Esophagus muscularis mucosa (tissue), 4 donors: ENCODE data around the gene LYL1. TPM values are rescaled to one million over a fixed set of nuclear protein-coding genes. Genes with fewer than 3 reads are reported as not detected.

ENCODE experiments used
- DNase-seq: peaks from one replicate; pipeline ENCODE4 v3.0.0-alpha.2; 2017; ENCODE audit errors: extremely low spot score
- H3K27ac ChIP-seq, 4 donors: fragments of 200-600 bp; sonication (generic); replicated peaks in 1 of 4; 1 replicate in 3 of 4; 2 replicates in 1 of 4; pipeline ENCODE4 v1.5.1; 2016 to 2019; ENCODE audit warnings: mild to moderate bottlenecking in 1 of 4
- H3K27me3 ChIP-seq, 4 donors: fragments of 200-600 bp; sonication (generic); one replicate each; pipeline versions ENCODE4 v1.5.1 to v1.6.0; 2016 to 2019
- H3K36me3 ChIP-seq, 4 donors: fragments of 200-600 bp; sonication (generic); one replicate each; pipeline ENCODE4 v1.5.1; 2016 to 2019
- H3K4me1 ChIP-seq, 4 donors: fragments of 200-600 bp; sonication (generic); one replicate each; pipeline ENCODE4 v1.5.1; 2016 to 2019
- H3K4me3 ChIP-seq, 4 donors: fragments of 200-600 bp; sonication (generic); 1 replicate in 2 of 4; 2 replicates in 2 of 4; pipeline ENCODE4 v1.5.1; 2016 to 2019; ENCODE audit warnings: mild to moderate bottlenecking in 4 of 4, moderate library complexity in 1 of 4
- H3K9me3 ChIP-seq, 4 donors: fragments of 200-600 bp; sonication (generic); 1 replicate in 3 of 4; 2 replicates in 1 of 4; pipeline ENCODE4 v1.5.1; 2016 to 2019
- CTCF ChIP-seq, 3 experiments: fragments of 200-600 bp in 2 of 3; fragments of 450-650 bp in 1 of 3; sonication (generic) in 2 of 3; IDR thresholded peaks; one replicate each; pipeline ENCODE4 v1.5.1; 2017 to 2019; ENCODE audit warnings: antibody characterized with exemption in 3 of 3, mild to moderate bottlenecking in 2 of 3, moderate library complexity in 1 of 3
- EP300 ChIP-seq: sonication (generic); formaldehyde crosslinking; IDR thresholded peaks from one replicate; pipeline ENCODE4 v1.6.1; 2017; ENCODE audit warnings: antibody characterized with exemption
- POLR2A ChIP-seq: fragments of 450-650 bp; IDR thresholded peaks from one replicate; pipeline ENCODE4 v1.6.1; 2017; ENCODE audit warnings: antibody characterized with exemption, moderate library complexity, mild to moderate bottlenecking, low read depth
- POLR2AphosphoS5 ChIP-seq, 2 donors: sonication (generic); formaldehyde crosslinking; IDR thresholded peaks; one replicate each; pipeline ENCODE4 v1.6.1; 2017; ENCODE audit warnings: antibody characterized with exemption in 2 of 2
- WGBS: methylation state at CpG from one replicate; pipeline ENCODE4 v1.1.5; 2018; 5-methylcytosine and 5-hydroxymethylcytosine counted together
- intact Hi-C: fragments of 100-400 bp; cut with DNase I; formaldehyde crosslinking; loops from one replicate; pipeline ENCODE4 v1.15.1; 2023
- total RNA-seq, 4 donors: library from RNA; depleted of rRNA; stranded (reverse); fragments of >200 nt; gene quantifications; one replicate each; pipeline versions ENCODE4 v1.1.0 to v1.2.1, GENCODE V29; 2016

LYL1 gene
- total RNA-seq, 4 donors from 2014 or later: 11.9 to 20.2 (median 17.0) TPM

GRCh38 chr19:13092606-13093235 lies 9.9 kb downstream of the LYL1 start:
- peaks cover 5 to 34% (median 32%) of the 10 kb centered on the region in 4 donors for H3K36me3 ChIP-seq
- DNase-seq: no peak
- peaks cover 59 to 89% (median 86%) of the 10 kb centered on the region in 4 donors for H3K4me1 ChIP-seq
- WGBS: 50% methylated on average over 11 of the region's 14 CpGs
- intact Hi-C loops: loop anchor here (1.0 kb wide), 1 partner anchor 114 kb away; no protein-coding TSS in a partner anchor
- peak overlapping the region; percentile 79 to 90 (median 86) for H3K27ac ChIP-seq
- H3K4me3 ChIP-seq: no peak overlapping the region
- H3K27me3 ChIP-seq: peaks cover 0 to 4% (median 0%) of the 10 kb centered on the region in 4 donors
- no peaks in the 10 kb centered on the region for H3K9me3 ChIP-seq
- TF ChIP-seq POLR2A: no peak
- no peak for TF ChIP-seq POLR2AphosphoS5 (IDR thresholded peaks at IDR 0.05)
- no peak for TF ChIP-seq EP300
- no peak for TF ChIP-seq CTCF (IDR thresholded peaks at IDR 0.05)

DNA sequence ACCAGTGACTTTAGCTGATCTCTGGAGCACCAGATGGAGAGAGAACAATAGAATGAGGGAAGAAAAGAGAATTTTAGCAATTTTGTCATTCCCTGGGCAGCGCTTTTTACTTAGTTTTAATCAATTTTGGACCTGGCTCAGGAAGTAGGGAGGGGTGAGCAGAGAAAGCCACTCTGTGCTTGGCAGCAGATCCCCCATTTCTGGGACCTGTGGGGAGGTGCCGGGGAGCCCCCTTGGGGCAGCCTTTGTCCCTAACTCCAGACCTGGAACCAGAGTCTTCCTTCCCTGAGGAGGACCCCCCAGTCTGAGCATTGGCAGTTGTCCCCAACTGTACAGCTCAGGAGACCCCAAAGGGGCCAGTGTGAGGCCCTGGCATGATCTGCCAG lies 10.5 kb downstream of the LYL1 start:
- no peak for DNase-seq
- Histone ChIP-seq H3K27ac (peak overlapping the region; percentile 79 to 90 (median 86)), H3K4me3 (no peak overlapping the region), H3K36me3 (peaks cover 5 to 40% (median 37%) of the 10 kb centered on the region in 4 donors), H3K9me3 (no peaks in the 10 kb centered on the region), H3K27me3 (no peaks in the 10 kb centered on the region), H3K4me1 (peaks cover 54 to 84% (median 81%) of the 10 kb centered on the region in 4 donors)
- intact Hi-C loops: no loop called here
- no peak for TF ChIP-seq EP300
- TF ChIP-seq CTCF (IDR thresholded peaks at IDR 0.05): no peak
- no peak for TF ChIP-seq POLR2A
- no peak for TF ChIP-seq POLR2AphosphoS5 (IDR thresholded peaks at IDR 0.05)
- 49% methylated on average over 2 of the region's 2 CpGs for WGBS

GRCh38 chr19:13091400-13092157 lies 11.1 kb downstream of the LYL1 start:
- DNase-seq: no peak
- peaks cover 55 to 81% (median 79%) of the 10 kb centered on the region in 4 donors for H3K4me1 ChIP-seq
- peaks cover 5 to 46% (median 41%) of the 10 kb centered on the region in 4 donors for H3K36me3 ChIP-seq
- H3K9me3 ChIP-seq: no peaks in the 10 kb centered on the region
- intact Hi-C loops: loop anchor here (2.0 kb wide), 1 partner anchor 29 kb away; no protein-coding TSS in a partner anchor
- TF ChIP-seq EP300 (no peak), CTCF (IDR thresholded peaks at IDR 0.05) (peak in 1 of 3 experiments; percentile 2), POLR2A (no peak), POLR2AphosphoS5 (IDR thresholded peaks at IDR 0.05) (peak in 1 of 2 donors; percentile 17)
- peak overlapping the region in 1 of 4 donors; percentile 14 for H3K4me3 ChIP-seq
- H3K27me3 ChIP-seq: no peaks in the 10 kb centered on the region
- peak overlapping the region; percentile 79 to 90 (median 86) for H3K27ac ChIP-seq
- 41% methylated on average over 25 of the region's 25 CpGs for WGBS

DNA sequence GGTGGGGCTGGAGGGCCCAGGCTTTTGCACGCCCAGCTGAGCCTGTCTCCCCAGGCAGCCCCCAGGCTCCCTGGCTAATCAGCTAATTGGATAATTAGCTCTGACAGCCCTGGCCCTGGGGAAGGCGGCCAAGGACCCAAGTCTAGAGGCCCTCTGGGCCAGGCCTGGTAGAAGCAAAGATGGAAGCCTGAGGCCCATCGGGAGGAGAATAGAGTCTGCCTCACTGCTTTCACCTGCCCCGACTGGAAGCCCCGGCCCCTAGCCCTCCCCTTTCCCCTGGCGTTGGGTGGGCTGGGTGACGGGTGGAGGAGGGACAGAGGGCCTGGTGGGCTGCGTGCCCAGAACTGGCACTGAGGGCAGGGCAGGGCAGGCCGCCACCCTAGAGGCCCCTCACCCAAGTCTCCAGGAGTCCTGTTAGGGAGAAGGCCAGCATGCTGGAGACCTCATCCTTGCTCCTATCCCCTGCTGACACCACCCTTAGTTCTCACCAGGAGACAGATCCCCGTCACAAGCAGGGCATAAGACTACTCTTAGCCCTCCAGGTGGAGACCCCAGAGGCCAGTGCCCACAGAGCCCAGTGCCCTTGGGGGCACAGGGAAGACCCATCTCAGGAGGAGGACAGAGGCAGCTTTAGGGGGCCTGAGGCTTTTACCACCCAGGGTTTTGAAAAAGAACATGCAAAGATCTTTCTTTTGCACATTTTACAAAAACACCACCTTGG lies 12.0 kb downstream of the LYL1 start:
- H3K27ac ChIP-seq: peak overlapping the region; percentile 79 to 90 (median 86)
- no peaks in the 10 kb centered on the region for H3K9me3 ChIP-seq
- 85% methylated on average over 9 of the region's 10 CpGs for WGBS
- H3K36me3 ChIP-seq: peaks cover 5 to 48% (median 40%) of the 10 kb centered on the region in 4 donors
- intact Hi-C loops: loop anchor here (2.0 kb wide), 1 partner anchor 28 kb away; no protein-coding TSS in a partner anchor
- H3K4me1 ChIP-seq: peaks cover 62 to 81% (median 78%) of the 10 kb centered on the region in 4 donors
- TF ChIP-seq POLR2A: no peak
- no peak for TF ChIP-seq EP300
- no peak for TF ChIP-seq POLR2AphosphoS5 (IDR thresholded peaks at IDR 0.05)
- TF ChIP-seq CTCF (IDR thresholded peaks at IDR 0.05): no peak
- H3K27me3 ChIP-seq: no peaks in the 10 kb centered on the region
- no peak for DNase-seq
- no peak overlapping the region for H3K4me3 ChIP-seq
